HepG2 (cell line): ENCODE data around the gene KLHL18. TPM values are rescaled to one million over a fixed set of nuclear protein-coding genes. Genes with fewer than 3 reads are reported as not detected.

Experiments used
- ASH2L ChIP-seq: fragments of 300-600, 200-600 bp; sonication (generic); IDR thresholded peaks from 2 replicates; pipeline ENCODE4 v1.7.0; 2017; ENCODE audit warnings: low read depth, mild to moderate bottlenecking, moderate library complexity, mixed read lengths, low read length; ENCODE audit not compliant: insufficient read length
- BHLHE40 ChIP-seq: IDR thresholded peaks from 2 replicates; pipeline ENCODE4 v1.6.1; 2011; ENCODE audit warnings: low read length, improper control_type of control experiment
- DNMT1 ChIP-seq: sonication (generic); formaldehyde crosslinking; IDR thresholded peaks from 2 replicates; pipeline ENCODE4 v1.5.1; 2020; ENCODE audit warnings: mild to moderate bottlenecking, missing genetic modification reagents
- HES4 ChIP-seq: sonication (generic); formaldehyde crosslinking; IDR thresholded peaks from 2 replicates; pipeline ENCODE4 v1.9.0; 2021; ENCODE audit warnings: mild to moderate bottlenecking, missing genetic modification reagents, borderline replicate concordance
- KDM6A ChIP-seq: IDR thresholded peaks from 2 replicates; pipeline ENCODE4 v1.6.1; 2016; ENCODE audit warnings: low read depth
- KLF9 ChIP-seq: IDR thresholded peaks from 2 replicates; pipeline ENCODE4 v1.6.1; 2016; ENCODE audit warnings: low read depth
- MAFG ChIP-seq: sonication (generic); formaldehyde crosslinking; IDR thresholded peaks from 2 replicates; pipeline ENCODE4 v1.5.1; 2020; ENCODE audit warnings: mild to moderate bottlenecking, missing genetic modification reagents
- NPAS2 ChIP-seq: sonication (generic); formaldehyde crosslinking; IDR thresholded peaks from 2 replicates; pipeline ENCODE4 v1.8.0; 2022; ENCODE audit warnings: mild to moderate bottlenecking, missing genetic modification reagents, borderline replicate concordance
- NR2F1 ChIP-seq, 2 experiments: fragments of 450-650 bp in 1 of 2; formaldehyde crosslinking in 1 of 2; IDR thresholded peaks; 2 replicates each; pipeline versions ENCODE4 v1.5.0 to v1.6.1; 2016 to 2020; ENCODE audit warnings: mild to moderate bottlenecking in 1 of 2, missing compliant biosample characterization in 1 of 2, missing genetic modification reagents in 1 of 2, moderate library complexity in 1 of 2
- PHF20 ChIP-seq: sonication (generic); formaldehyde crosslinking; IDR thresholded peaks from 2 replicates; pipeline ENCODE4 v1.5.0; 2020; ENCODE audit warnings: mild to moderate bottlenecking, missing genetic modification reagents
- POGK ChIP-seq: sonication (generic); formaldehyde crosslinking; conservative IDR thresholded peaks from 2 replicates; pipeline ENCODE4 v1.8.0; 2022; ENCODE audit warnings: mild to moderate bottlenecking, moderate library complexity, missing genetic modification reagents
- WIZ ChIP-seq: sonication (generic); formaldehyde crosslinking; IDR thresholded peaks from 2 replicates; pipeline ENCODE4 v1.5.1; 2020; ENCODE audit warnings: mild to moderate bottlenecking, missing genetic modification reagents
- XBP1 ChIP-seq: sonication (generic); formaldehyde crosslinking; IDR thresholded peaks from 2 replicates; pipeline ENCODE4 v1.5.0; 2020; ENCODE audit warnings: missing genetic modification reagents
- ZMAT3 ChIP-seq: sonication (generic); formaldehyde crosslinking; conservative IDR thresholded peaks from 2 replicates; pipeline ENCODE4 v1.7.0; 2021; ENCODE audit warnings: missing genetic modification reagents
- ZNF263 ChIP-seq: sonication (generic); formaldehyde crosslinking; IDR thresholded peaks from 2 replicates; pipeline ENCODE4 v1.4.0; 2020; ENCODE audit warnings: missing genetic modification reagents
- ZNF329 ChIP-seq: sonication (generic); formaldehyde crosslinking; IDR thresholded peaks from 2 replicates; pipeline ENCODE4 v1.9.0; 2021; ENCODE audit warnings: low read depth, mild to moderate bottlenecking, missing genetic modification reagents
- ZNF432 ChIP-seq: sonication (generic); formaldehyde crosslinking; IDR thresholded peaks from 2 replicates; pipeline ENCODE4 v1.5.0; 2020; ENCODE audit warnings: missing genetic modification reagents, mild to moderate bottlenecking, borderline replicate concordance
- ZNF546 ChIP-seq: sonication (generic); formaldehyde crosslinking; conservative IDR thresholded peaks from 2 replicates; pipeline ENCODE4 v1.8.1; 2023; ENCODE audit warnings: mild to moderate bottlenecking, missing genetic modification reagents
- ZNF782 ChIP-seq: sonication (generic); formaldehyde crosslinking; IDR thresholded peaks from 2 replicates; pipeline ENCODE4 v1.4.0; 2020; ENCODE audit warnings: missing genetic modification reagents, mild to moderate bottlenecking, borderline replicate concordance
- ZNF788 ChIP-seq: sonication (generic); formaldehyde crosslinking; IDR thresholded peaks from 2 replicates; pipeline ENCODE4 v1.5.0; 2020; ENCODE audit warnings: mild to moderate bottlenecking, missing genetic modification reagents, borderline replicate concordance
- polyA plus RNA-seq, 8 experiments: library from polyadenylated mRNA; depleted of rRNA in 3 of 8; stranded (reverse) in 7 of 8; unstranded in 1 of 8; fragments of >200 nt; fragmentation: Illumina TruSeq in 4 of 8; extraction: Trizol in 4 of 8; gene quantifications; 2 replicates each; pipeline versions ENCODE4 v1.2.1 to v1.2.3, GENCODE V29; 2011 to 2016; ENCODE audit warnings: low read depth in 4 of 8, missing spikeins in 1 of 8, mixed read lengths in 1 of 8; ENCODE audit not compliant: insufficient read depth in 1 of 8
- total RNA-seq, 5 experiments: library from RNA; depleted of rRNA; stranded (reverse); fragments of >200 nt; fragmentation: Illumina TruSeq; extraction: Trizol; gene quantifications; 2 replicates each; pipeline ENCODE4 v1.2.3, GENCODE V29; 2016; ENCODE audit warnings: low read depth in 1 of 5
- TF ChIP-seq, protein P1 (sequence below): sonication (generic); formaldehyde crosslinking; IDR thresholded peaks from 2 replicates; pipeline ENCODE4 v1.4.0; 2020; ENCODE audit warnings: missing genetic modification reagents
- TF ChIP-seq, protein P2 (sequence below): sonication (generic); formaldehyde crosslinking; IDR thresholded peaks from 2 replicates; pipeline ENCODE4 v1.4.0; 2020; ENCODE audit warnings: mild to moderate bottlenecking, low read depth, missing genetic modification reagents
- TF ChIP-seq, protein P3 (sequence below): sonication (generic); formaldehyde crosslinking; IDR thresholded peaks from 2 replicates; pipeline ENCODE4 v1.5.0; 2020; ENCODE audit warnings: missing genetic modification reagents
- TF ChIP-seq, protein P4 (sequence below): sonication (generic); formaldehyde crosslinking; IDR thresholded peaks from 2 replicates; pipeline ENCODE4 v1.5.0; 2020; ENCODE audit warnings: missing genetic modification reagents, mild to moderate bottlenecking, borderline replicate concordance

Gene KLHL18
- total and polyA plus RNA-seq, 2 of the 13 experiments (the other 11 are each of a cell fraction or from before 2014, with no cell fraction given) = 17.5 to 18.8 TPM

- TF ChIP-seq, protein P1, sequence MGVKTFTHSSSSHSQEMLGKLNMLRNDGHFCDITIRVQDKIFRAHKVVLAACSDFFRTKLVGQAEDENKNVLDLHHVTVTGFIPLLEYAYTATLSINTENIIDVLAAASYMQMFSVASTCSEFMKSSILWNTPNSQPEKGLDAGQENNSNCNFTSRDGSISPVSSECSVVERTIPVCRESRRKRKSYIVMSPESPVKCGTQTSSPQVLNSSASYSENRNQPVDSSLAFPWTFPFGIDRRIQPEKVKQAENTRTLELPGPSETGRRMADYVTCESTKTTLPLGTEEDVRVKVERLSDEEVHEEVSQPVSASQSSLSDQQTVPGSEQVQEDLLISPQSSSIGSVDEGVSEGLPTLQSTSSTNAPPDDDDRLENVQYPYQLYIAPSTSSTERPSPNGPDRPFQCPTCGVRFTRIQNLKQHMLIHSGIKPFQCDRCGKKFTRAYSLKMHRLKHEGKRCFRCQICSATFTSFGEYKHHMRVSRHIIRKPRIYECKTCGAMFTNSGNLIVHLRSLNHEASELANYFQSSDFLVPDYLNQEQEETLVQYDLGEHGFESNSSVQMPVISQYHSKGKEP (CRISPR knock-in tag) = no peak; the same call in 1 of the 2 replicates
- TF ChIP-seq ASH2L (peak; percentile 64), ZNF782 (CRISPR knock-in tag) (peak; percentile 73; the same call in 1 of the 2 replicates), DNMT1 (CRISPR knock-in tag) (no peak), KLF9 (CRISPR knock-in tag) (no peak; the same call in 1 of the 2 replicates), ZNF788 (CRISPR knock-in tag) (no peak; the same call in 1 of the 2 replicates), WIZ (no peak), ZNF329 (CRISPR knock-in tag) (peak; percentile 3; the same call in 1 of the 2 replicates), XBP1 (no peak), KDM6A (no peak), HES4 (CRISPR knock-in tag) (no peak), ZMAT3 (CRISPR knock-in tag) (no peak), ZNF432 (CRISPR knock-in tag) (no peak), PHF20 (CRISPR knock-in tag) (0 out of 2 replicates have a peak, but pooled peaks have one; percentile 1), MAFG (CRISPR knock-in tag) (no peak), ZNF263 (CRISPR knock-in tag) (no peak), NPAS2 (CRISPR knock-in tag) (no peak), BHLHE40 (no peak), ZNF546 (0 out of 2 replicates have a peak, but pooled peaks have one; percentile 3), POGK (no peak), NR2F1 (CRISPR knock-in tag; IDR thresholded peaks at IDR 0.05) (no peak)
- TF ChIP-seq, protein P2, sequence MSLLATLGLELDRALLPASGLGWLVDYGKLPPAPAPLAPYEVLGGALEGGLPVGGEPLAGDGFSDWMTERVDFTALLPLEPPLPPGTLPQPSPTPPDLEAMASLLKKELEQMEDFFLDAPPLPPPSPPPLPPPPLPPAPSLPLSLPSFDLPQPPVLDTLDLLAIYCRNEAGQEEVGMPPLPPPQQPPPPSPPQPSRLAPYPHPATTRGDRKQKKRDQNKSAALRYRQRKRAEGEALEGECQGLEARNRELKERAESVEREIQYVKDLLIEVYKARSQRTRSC = no peak
- TF ChIP-seq, protein P3, sequence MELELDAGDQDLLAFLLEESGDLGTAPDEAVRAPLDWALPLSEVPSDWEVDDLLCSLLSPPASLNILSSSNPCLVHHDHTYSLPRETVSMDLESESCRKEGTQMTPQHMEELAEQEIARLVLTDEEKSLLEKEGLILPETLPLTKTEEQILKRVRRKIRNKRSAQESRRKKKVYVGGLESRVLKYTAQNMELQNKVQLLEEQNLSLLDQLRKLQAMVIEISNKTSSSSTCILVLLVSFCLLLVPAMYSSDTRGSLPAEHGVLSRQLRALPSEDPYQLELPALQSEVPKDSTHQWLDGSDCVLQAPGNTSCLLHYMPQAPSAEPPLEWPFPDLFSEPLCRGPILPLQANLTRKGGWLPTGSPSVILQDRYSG (CRISPR knock-in tag) = 0 out of 2 replicates have a peak, but pooled peaks have one; percentile 0
- TF ChIP-seq, protein P4, sequence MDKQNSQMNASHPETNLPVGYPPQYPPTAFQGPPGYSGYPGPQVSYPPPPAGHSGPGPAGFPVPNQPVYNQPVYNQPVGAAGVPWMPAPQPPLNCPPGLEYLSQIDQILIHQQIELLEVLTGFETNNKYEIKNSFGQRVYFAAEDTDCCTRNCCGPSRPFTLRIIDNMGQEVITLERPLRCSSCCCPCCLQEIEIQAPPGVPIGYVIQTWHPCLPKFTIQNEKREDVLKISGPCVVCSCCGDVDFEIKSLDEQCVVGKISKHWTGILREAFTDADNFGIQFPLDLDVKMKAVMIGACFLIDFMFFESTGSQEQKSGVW (CRISPR knock-in tag) = no peak
Observed at GRCh38 chr3:47381317-47382157, 98.8 kb downstream of the KLHL18 start (continued).
